ENCODE measurements around the gene DCHS2.
"Not testable (repeated sequence)": the region's sequence is repeated elsewhere in the genome, so short reads cannot be mapped to it uniquely, and the experiment has no call there.

Gene DCHS2

GRCh38 chr4:154313004-154313585 is 178.5 kb downstream of the DCHS2 start:
- no peak for DNase-seq

GRCh38 chr4:154312246-154312645 is 179.4 kb downstream of the DCHS2 start:
- DNase-seq = no peak

- DNase-seq = no peak
These were observed 181.0 kb downstream of the DCHS2 start for GRCh38 chr4:154310578-154310977.

GRCh38 chr4:154308207-154308606 is 183.4 kb downstream of the DCHS2 start:
- no peak for DNase-seq

GRCh38 chr4:154307451-154307850 is 184.1 kb downstream of the DCHS2 start:
- DNase-seq = no peak

- no peak for DNase-seq
These were observed 186.0 kb downstream of the DCHS2 start for GRCh38 chr4:154305616-154306015.

- DNase-seq = no peak
These were observed 186.9 kb downstream of the DCHS2 start for GRCh38 chr4:154304679-154305078.

GRCh38 chr4:154294652-154295350 is 196.8 kb downstream of the DCHS2 start:
- no peak for DNase-seq

- DNase-seq = no peak
These were observed 198.2 kb downstream of the DCHS2 start for GRCh38 chr4:154293427-154293826.

- DNase-seq = no peak
These were observed 199.0 kb downstream of the DCHS2 start for GRCh38 chr4:154292589-154292988.

GRCh38 chr4:154277172-154277571 is 214.4 kb downstream of the DCHS2 start:
- DNase-seq = no peak

- no peak for DNase-seq
These were observed 215.1 kb downstream of the DCHS2 start for GRCh38 chr4:154276496-154276895.

- no peak for DNase-seq
These were observed 236.6 kb downstream of the DCHS2 start for GRCh38 chr4:154254999-154255398.

GRCh38 chr4:154234576-154234975 is 257.0 kb downstream of the DCHS2 start:
- no peak for DNase-seq

- DNase-seq = no peak
These were observed 259.7 kb downstream of the DCHS2 start for GRCh38 chr4:154231806-154232478.

GRCh38 chr4:154230723-154231122 is 260.9 kb downstream of the DCHS2 start:
- no peak for DNase-seq

GRCh38 chr4:154230091-154230490 is 261.5 kb downstream of the DCHS2 start:
- DNase-seq = no peak

- DNase-seq = no peak
These were observed 268.7 kb downstream of the DCHS2 start for GRCh38 chr4:154222875-154223274.

- DNase-seq = no peak
These were observed 273.5 kb downstream of the DCHS2 start for GRCh38 chr4:154218051-154218450.

GRCh38 chr4:154217384-154217783 is 274.2 kb downstream of the DCHS2 start:
- DNase-seq = not testable (repeated sequence)

- DNase-seq = no peak
These were observed 280.1 kb downstream of the DCHS2 start for GRCh38 chr4:154211506-154211905.

- no peak for DNase-seq
These were observed 283.2 kb downstream of the DCHS2 start for GRCh38 chr4:154208424-154208823.

- no peak for DNase-seq
These were observed 286.1 kb downstream of the DCHS2 start for GRCh38 chr4:154205471-154205870.

GRCh38 chr4:154194649-154195048 is 296.9 kb downstream of the DCHS2 start:
- DNase-seq = no peak

All from NCI-H524 (cell line).